Left renal cortex interstitium (tissue), 4 donors: Measurements from ENCODE around the gene FN3K. TPM values are rescaled to one million over a fixed set of nuclear protein-coding genes. Genes with fewer than 3 reads are reported as not detected.

ENCODE experiments used
- DNase-seq, 4 donors: peaks; one replicate each; pipeline ENCODE4 v3.0.0-alpha.2; 2013; ENCODE audit warnings: low read depth in 4 of 4, low spot score in 2 of 4, missing footprints in 1 of 4
- polyA plus RNA-seq, 4 donors: library from polyadenylated mRNA; unstranded; fragments of 120-200 nt; gene quantifications; one replicate each; pipeline ENCODE4 v1.2.1, GENCODE V29; 2013; ENCODE audit not compliant: insufficient read length in 4 of 4

FN3K gene
- 10 to 100 TPM; 18.8 to 40.3 (median 29.8) TPM for polyA plus RNA-seq

GRCh38 chr17:82734987-82735866 is at the start of gene FN3K:
TSS of gene FN3K (plus strand) at chr17:82735615. CDS start at chr17:82735637, 22 bp downstream.
- DNase-seq = no peak

GRCh38 chr17:82686366-82687324 is 48.8 kb upstream of the FN3K start:
- no peak for DNase-seq

GRCh38 chr17:82687375-82687861 is 48.0 kb upstream of the FN3K start:
- DNase-seq = no peak

- DNase-seq = no peak
These were observed 47.5 kb upstream of the FN3K start for GRCh38 chr17:82687871-82688270.

- no peak for DNase-seq
These were observed 46.3 kb upstream of the FN3K start for GRCh38 chr17:82689077-82689476.

GRCh38 chr17:82690786-82691489 is 44.5 kb upstream of the FN3K start:
- DNase-seq = no peak

GRCh38 chr17:82691714-82692113 is 43.7 kb upstream of the FN3K start:
- no peak for DNase-seq

GRCh38 chr17:82692268-82692667 is 43.1 kb upstream of the FN3K start:
- no peak for DNase-seq

- DNase-seq = no peak
These were observed 42.1 kb upstream of the FN3K start for GRCh38 chr17:82693168-82693867.

GRCh38 chr17:82694647-82695046 is 40.8 kb upstream of the FN3K start:
- DNase-seq = no peak

- no peak for DNase-seq
These were observed 39.2 kb upstream of the FN3K start for GRCh38 chr17:82696259-82696658.

GRCh38 chr17:82696916-82697807 is 38.3 kb upstream of the FN3K start:
- no peak for DNase-seq

GRCh38 chr17:82697808-82698064 is 37.7 kb upstream of the FN3K start:
- DNase-seq = no peak

- peak; percentile 75 to 97 (median 90) for DNase-seq
These were observed 37.1 kb upstream of the FN3K start, which contains the start of gene RAB40B for GRCh38 chr17:82698065-82698973. TSS of gene RAB40B (minus strand) at chr17:82698698. CDS start at chr17:82698596, 102 bp downstream.

GRCh38 chr17:82698974-82699442 is 36.4 kb upstream of the FN3K start:
- no peak for DNase-seq

GRCh38 chr17:82699551-82699950 is 35.9 kb upstream of the FN3K start:
- no peak for DNase-seq

- DNase-seq = no peak
These were observed 33.0 kb upstream of the FN3K start for GRCh38 chr17:82702231-82702927.
